Mesenchymal stem cell (in vitro differentiated cells and primary cell): ENCODE measurements around the gene LASP1NB.
A peak's percentile ranks its signal among the peaks of the same experiment; 100 is the strongest.

Experiments
- DNase-seq: peaks from one replicate; pipeline ENCODE4 v3.0.0-alpha.2; 2013
- H2AFZ ChIP-seq: one replicate; pipeline ENCODE4 v1.6.1; 2013; ENCODE audit warnings: low read depth, mild to moderate bottlenecking, control low read depth, inconsistent platforms, low read length, moderate library complexity
- H2AK5ac ChIP-seq: 2 replicates; pipeline ENCODE4 v1.6.1; 2013; ENCODE audit warnings: low read length, moderate library complexity, mild to moderate bottlenecking, inconsistent platforms; ENCODE audit not compliant: severe bottlenecking
- H2BK120ac ChIP-seq: one replicate; pipeline ENCODE4 v1.6.1; 2013; ENCODE audit warnings: low read depth, mild to moderate bottlenecking, inconsistent platforms, low read length, moderate library complexity
- H2BK12ac ChIP-seq, 2 experiments: one replicate each; pipeline ENCODE4 v1.6.1; 2013; ENCODE audit warnings: inconsistent platforms in 2 of 2, low read length in 2 of 2, mild to moderate bottlenecking in 2 of 2, moderate library complexity in 2 of 2, control low read depth in 1 of 2
- H2BK15ac ChIP-seq: one replicate; pipeline ENCODE4 v1.6.1; 2013; ENCODE audit warnings: mild to moderate bottlenecking, low read depth, inconsistent platforms; ENCODE audit not compliant: poor library complexity, severe bottlenecking
- H2BK5ac ChIP-seq: 2 replicates; pipeline ENCODE4 v1.6.1; 2013; ENCODE audit warnings: low read depth, mild to moderate bottlenecking, low read length, control low read depth, inconsistent platforms; ENCODE audit not compliant: poor library complexity, severe bottlenecking
- H3K14ac ChIP-seq, 2 experiments: one replicate each; pipeline ENCODE4 v1.6.1; 2013; ENCODE audit warnings: inconsistent platforms in 2 of 2, low read length in 2 of 2, control low read depth in 1 of 2, mild to moderate bottlenecking in 1 of 2, moderate library complexity in 1 of 2
- H3K18ac ChIP-seq, 2 experiments: one replicate each; pipeline ENCODE4 v1.6.1; 2013; ENCODE audit warnings: inconsistent platforms in 2 of 2, low read length in 2 of 2, control low read depth in 1 of 2, low read depth in 1 of 2, mild to moderate bottlenecking in 1 of 2
- H3K23ac ChIP-seq, 2 experiments: one replicate each; pipeline ENCODE4 v1.6.1; 2013; ENCODE audit warnings: inconsistent platforms in 2 of 2, low read length in 2 of 2, mild to moderate bottlenecking in 2 of 2, moderate library complexity in 2 of 2, control low read depth in 1 of 2
- H3K27ac ChIP-seq: 2 replicates; pipeline ENCODE4 v1.5.1; 2013; ENCODE audit warnings: mild to moderate bottlenecking, moderate library complexity, low read length, control low read depth, inconsistent platforms; ENCODE audit not compliant: poor library complexity, severe bottlenecking
- H3K27me3 ChIP-seq, 2 experiments: 2 replicates each; pipeline versions ENCODE4 v1.6.1 to v1.7.0; 2013; ENCODE audit warnings: low read length in 2 of 2, mild to moderate bottlenecking in 2 of 2, moderate library complexity in 2 of 2, control low read depth in 1 of 2, inconsistent platforms in 1 of 2; ENCODE audit not compliant: control insufficient read depth in 1 of 2, insufficient read depth in 1 of 2
- H3K36me3 ChIP-seq, 2 experiments: 2 replicates each; pipeline versions ENCODE4 v1.6.1 to v1.7.0; 2013; ENCODE audit warnings: low read length in 2 of 2, control low read depth in 1 of 2, inconsistent platforms in 1 of 2, low read depth in 1 of 2, mild to moderate bottlenecking in 1 of 2; ENCODE audit not compliant: insufficient read depth in 2 of 2, control insufficient read depth in 1 of 2
- H3K4ac ChIP-seq, 2 experiments: one replicate each; pipeline ENCODE4 v1.6.1; 2013; ENCODE audit warnings: inconsistent platforms in 2 of 2, low read length in 2 of 2, mild to moderate bottlenecking in 2 of 2, moderate library complexity in 2 of 2, control low read depth in 1 of 2, low read depth in 1 of 2
- H3K4me1 ChIP-seq: 2 replicates; pipeline ENCODE4 v1.6.1; 2013; ENCODE audit warnings: low read depth, low read length, control low read depth; ENCODE audit not compliant: control insufficient read depth, insufficient read depth
- H3K4me2 ChIP-seq: 2 replicates; pipeline ENCODE4 v1.6.1; 2013; ENCODE audit warnings: low read length, mild to moderate bottlenecking, inconsistent platforms; ENCODE audit not compliant: poor library complexity, severe bottlenecking
- H3K4me3 ChIP-seq, 2 experiments: 2 replicates each; pipeline versions ENCODE4 v1.5.1 to v1.7.0; 2013; ENCODE audit warnings: low read length in 2 of 2, mild to moderate bottlenecking in 2 of 2, control low read depth in 1 of 2, low read depth in 1 of 2; ENCODE audit not compliant: insufficient read depth in 1 of 2
- H3K79me1 ChIP-seq: replicated peaks from 2 replicates; pipeline ENCODE4 v1.6.1; 2013; ENCODE audit warnings: mild to moderate bottlenecking, control low read depth, low read length, inconsistent platforms; ENCODE audit not compliant: poor library complexity, severe bottlenecking
- H3K9ac ChIP-seq: 2 replicates; pipeline ENCODE4 v1.7.0; 2013; ENCODE audit warnings: mild to moderate bottlenecking, low read length, moderate library complexity
- H3K9me3 ChIP-seq: 2 replicates; pipeline ENCODE4 v1.7.0; 2013; ENCODE audit warnings: mild to moderate bottlenecking, low read length; ENCODE audit not compliant: control insufficient read depth
- H4K8ac ChIP-seq: one replicate; pipeline ENCODE4 v1.6.1; 2013; ENCODE audit warnings: inconsistent platforms, mild to moderate bottlenecking, low read length, moderate library complexity
- H4K91ac ChIP-seq: one replicate; pipeline ENCODE4 v1.6.1; 2013; ENCODE audit warnings: mild to moderate bottlenecking, low read length, inconsistent platforms
- WGBS: methylation state at CpG from one replicate; pipeline ENCODE4 v1.1.7; 2013; ENCODE audit warnings: mixed read lengths; 5-methylcytosine and 5-hydroxymethylcytosine counted together

LASP1NB gene

GRCh38 chr17:38960402-38960801 is 35.0 kb downstream of the LASP1NB start:
- no peak overlapping the region for H2BK120ac ChIP-seq
- no peak overlapping the region for H2BK15ac ChIP-seq
- H3K14ac ChIP-seq, result no peak overlapping the region
- H3K9ac ChIP-seq, result no peak overlapping the region
- H3K27me3 ChIP-seq, result no peaks in the 10 kb centered on the region
- H3K79me1 ChIP-seq, result no peaks in the 10 kb centered on the region
- H3K4me3 ChIP-seq, result no peak overlapping the region
- no peak overlapping the region for H4K91ac ChIP-seq
- H3K18ac ChIP-seq, result no peak overlapping the region
- no peaks in the 10 kb centered on the region for H3K36me3 ChIP-seq
- no peak overlapping the region for H2AFZ ChIP-seq
- WGBS, result 98% methylated on average over 4 of the region's 5 CpGs
- no peak overlapping the region for H3K4ac ChIP-seq
- no peak overlapping the region for H4K8ac ChIP-seq
- H3K23ac ChIP-seq, result no peak overlapping the region
- no peak overlapping the region for H3K27ac ChIP-seq
- no peaks in the 10 kb centered on the region for H3K9me3 ChIP-seq
- H2BK12ac ChIP-seq, result no peak overlapping the region
- no peak overlapping the region for H2BK5ac ChIP-seq
- no peak for DNase-seq
- H3K4me2 ChIP-seq, result no peak overlapping the region
- no peaks in the 10 kb centered on the region for H3K4me1 ChIP-seq
- H2AK5ac ChIP-seq, result no peak overlapping the region

DNA sequence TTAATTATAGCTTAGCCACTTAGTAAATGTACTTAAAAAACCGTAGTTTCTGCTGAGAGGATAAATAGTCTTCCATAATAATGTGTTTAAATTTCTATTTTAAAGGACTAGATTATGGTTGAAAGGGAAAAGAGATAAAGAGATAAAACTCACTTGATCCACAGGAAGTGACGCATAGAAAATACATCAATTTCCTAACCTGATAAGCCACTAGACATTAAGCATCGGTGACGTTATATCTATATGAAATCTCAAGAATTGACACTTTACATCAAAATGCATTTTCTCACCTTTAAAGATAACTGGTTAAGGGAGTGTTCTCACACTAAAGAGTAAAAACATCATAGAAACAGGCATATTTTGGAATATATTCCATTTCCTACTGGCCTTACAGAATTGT is 36.0 kb downstream of the LASP1NB start:
- Histone ChIP-seq H3K23ac (no peak overlapping the region), H2BK12ac (no peak overlapping the region), H2AK5ac (no peak overlapping the region), H3K27ac (no peak overlapping the region), H4K91ac (no peak overlapping the region), H3K27me3 (no peaks in the 10 kb centered on the region), H2BK5ac (no peak overlapping the region), H3K4me2 (no peak overlapping the region), H3K79me1 (no peaks in the 10 kb centered on the region), H3K18ac (no peak overlapping the region), H3K4me3 (no peak overlapping the region), H3K4ac (no peak overlapping the region), H4K8ac (no peak overlapping the region), H2BK120ac (no peak overlapping the region), H3K4me1 (no peaks in the 10 kb centered on the region), H3K9me3 (no peaks in the 10 kb centered on the region), H2BK15ac (no peak overlapping the region), H2AFZ (no peak overlapping the region), H3K14ac (no peak overlapping the region), H3K36me3 (no peaks in the 10 kb centered on the region), H3K9ac (no peak overlapping the region)
- DNase-seq, result no peak
- WGBS, result no CpG with 5 or more reads among the region's 4 CpGs

GRCh38 chr17:38967290-38967738 is 41.9 kb downstream of the LASP1NB start, which contains the start of gene FBXO47:
TSS of gene FBXO47 (minus strand) at chr17:38967403. CDS start at chr17:38963025, 4,378 bp downstream.
- Histone ChIP-seq H3K79me1 (no peaks in the 10 kb centered on the region), H3K27ac (no peak within 1 kb of the TSS), H2BK5ac (no peak within 1 kb of the TSS), H2BK120ac (no peak within 1 kb of the TSS), H4K91ac (peak within 1 kb of the TSS; percentile 2), H4K8ac (peak within 1 kb of the TSS; percentile 60), H3K18ac (no peak within 1 kb of the TSS), H3K36me3 (no peaks in the 10 kb centered on the region), H3K4ac (no peak within 1 kb of the TSS), H3K9me3 (no peaks in the 10 kb centered on the region), H2AK5ac (no peak within 1 kb of the TSS), H2BK12ac (no peak within 1 kb of the TSS), H3K4me2 (no peak within 1 kb of the TSS), H2BK15ac (no peak within 1 kb of the TSS), H3K4me1 (peaks cover 2% of the 10 kb centered on the region), H3K27me3 (no peaks in the 10 kb centered on the region), H3K9ac (peak within 1 kb of the TSS; percentile 88), H2AFZ (peak within 1 kb of the TSS; percentile 32), H3K4me3 (peak within 1 kb of the TSS in 1 of 2 experiments; percentile 68), H3K14ac (no peak within 1 kb of the TSS), H3K23ac (no peak within 1 kb of the TSS)
- peak; percentile 51 for DNase-seq
- 40% methylated on average over 21 of the region's 21 CpGs for WGBS

- H3K4me3 ChIP-seq, result no peak overlapping the region
- WGBS, result 89% methylated on average over 2 of the region's 4 CpGs
- no peak overlapping the region for H2AFZ ChIP-seq
- H2BK12ac ChIP-seq, result no peak overlapping the region
- H3K27me3 ChIP-seq, result no peaks in the 10 kb centered on the region
- H4K91ac ChIP-seq, result no peak overlapping the region
- H3K23ac ChIP-seq, result no peak overlapping the region
- no peak overlapping the region for H2BK5ac ChIP-seq
- H3K4me1 ChIP-seq, result peaks cover 6% of the 10 kb centered on the region
- no peaks in the 10 kb centered on the region for H3K79me1 ChIP-seq
- no peak overlapping the region for H4K8ac ChIP-seq
- no peaks in the 10 kb centered on the region for H3K9me3 ChIP-seq
- no peak overlapping the region for H3K18ac ChIP-seq
- H3K14ac ChIP-seq, result no peak overlapping the region
- no peak overlapping the region for H2BK15ac ChIP-seq
- H3K9ac ChIP-seq, result no peak overlapping the region
- no peak overlapping the region for H3K4me2 ChIP-seq
- H3K4ac ChIP-seq, result no peak overlapping the region
- no peak overlapping the region for H2BK120ac ChIP-seq
- no peaks in the 10 kb centered on the region for H3K36me3 ChIP-seq
- no peak for DNase-seq
- H2AK5ac ChIP-seq, result no peak overlapping the region
- H3K27ac ChIP-seq, result no peak overlapping the region
Observed at GRCh38 chr17:38969281-38969680, 43.9 kb downstream of the LASP1NB start.
